T-helper 2 cell (primary cell): ENCODE results near the gene RGS12.

ENCODE experiments used
- DNase-seq, 5 experiments: peaks; one replicate each; pipeline versions ENCODE4 v3.0.0 to v3.0.0-alpha.2; 2012 to 2022

RGS12 gene

GRCh38 chr4:3332498-3332897 is 39.7 kb downstream of the RGS12 start:
- no peak for DNase-seq

GRCh38 chr4:3334316-3334715 is 41.5 kb downstream of the RGS12 start:
- no peak for DNase-seq

- no peak for DNase-seq
These were observed 42.6 kb downstream of the RGS12 start for GRCh38 chr4:3335385-3335784.

GRCh38 chr4:3335982-3336381 is 43.2 kb downstream of the RGS12 start:
- DNase-seq: no peak

GRCh38 chr4:3336382-3337356 is 43.8 kb downstream of the RGS12 start:
- no peak for DNase-seq

- no peak for DNase-seq
These were observed 44.5 kb downstream of the RGS12 start for GRCh38 chr4:3337357-3337732.

GRCh38 chr4:3337811-3338210 is 45.0 kb downstream of the RGS12 start:
- DNase-seq: no peak

- DNase-seq: no peak
These were observed 45.6 kb downstream of the RGS12 start for GRCh38 chr4:3338321-3338838.

- DNase-seq: no peak
These were observed 46.2 kb downstream of the RGS12 start for GRCh38 chr4:3338976-3339531.

- no peak for DNase-seq
These were observed 46.8 kb downstream of the RGS12 start for GRCh38 chr4:3339577-3339976.

GRCh38 chr4:3340038-3340699 is 47.3 kb downstream of the RGS12 start:
- DNase-seq: no peak

- no peak for DNase-seq
These were observed 47.9 kb downstream of the RGS12 start for GRCh38 chr4:3340700-3341083.

- no peak for DNase-seq
These were observed 48.9 kb downstream of the RGS12 start for GRCh38 chr4:3341760-3342159.

GRCh38 chr4:3342182-3342854 is 49.5 kb downstream of the RGS12 start:
- DNase-seq: peak in 1 of 5 experiments; percentile 31
